A549 (cell line): ENCODE measurements around the gene TSKU. TPM values are rescaled to one million over a fixed set of nuclear protein-coding genes. Genes with fewer than 3 reads are reported as not detected.

ENCODE experiments used
- ATAC-seq, 2 experiments: fragments of 200-7000 bp in 1 of 2; fragments of >200 bp in 1 of 2; cut with Nextera tagmentation in 1 of 2; cut with Tn5 transposase in 1 of 2; 3 replicates each; pipeline versions ENCODE4 v1.8.0 to v1.9.1; 2018 to 2020; ENCODE audit warnings: mild to moderate bottlenecking in 1 of 2, moderate library complexity in 1 of 2
- CTCF ChIA-PET: fragments of 300-600 bp; sonication (Branson Sonifier 250); formaldehyde crosslinking; extraction: SDS; loops from one replicate; lab custom pipeline; 2021; ENCODE audit warnings: antibody characterized with exemption, inconsistent platforms; lab: Yijun Ruan, JAX
- POLR2A ChIA-PET: fragments of 350-600 bp; formaldehyde crosslinking; extraction: SDS; loops from one replicate; lab custom pipeline; 2021; ENCODE audit warnings: antibody characterized with exemption, inconsistent platforms; lab: Yijun Ruan, JAX
- DNase-seq, 2 experiments: peaks; one replicate each; pipeline versions ENCODE4 v3.0.0 to v3.0.0-alpha.2; 2011 to 2016; ENCODE audit warnings: low read depth in 1 of 2, low spot score in 1 of 2
- FAIRE-seq: peaks from 2 replicates; lab custom pipeline; 2011; peaks lifted over from hg19 to GRCh38; lab: Jason Lieb, UNC
- H3K27ac ChIP-seq, 2 experiments: fragments of >200 bp; sonication (Bioruptor Twin); formaldehyde crosslinking; 3 replicates each; pipeline ENCODE4 v1.5.1; 2016 to 2017
- H3K4me1 ChIP-seq: fragments of >200 bp; sonication (Bioruptor Twin); formaldehyde crosslinking; 3 replicates; pipeline ENCODE4 v1.6.1; 2016
- H3K4me2 ChIP-seq: fragments of >200 bp; sonication (Bioruptor Twin); formaldehyde crosslinking; 3 replicates; pipeline ENCODE4 v1.6.1; 2016
- H3K4me3 ChIP-seq: fragments of >200 bp; sonication (Bioruptor Twin); formaldehyde crosslinking; 3 replicates; pipeline ENCODE4 v1.5.1; 2016
- H3K9me3 ChIP-seq: fragments of >200 bp; sonication (Bioruptor Twin); formaldehyde crosslinking; 3 replicates; pipeline ENCODE4 v1.6.1; 2016
- BHLHE40 ChIP-seq: IDR thresholded peaks from 2 replicates; pipeline ENCODE4 v1.6.1; 2012; ENCODE audit warnings: low read depth, low read length, inconsistent platforms
- CEBPB ChIP-seq, 2 experiments: fragments of >200 bp in 1 of 2; sonication (Bioruptor Twin) in 1 of 2; formaldehyde crosslinking in 1 of 2; IDR thresholded peaks; 2 replicates each; pipeline ENCODE4 v1.6.1; 2012 to 2016
- CHD2 ChIP-seq: fragments of 150-350 bp; IDR thresholded peaks from 2 replicates; pipeline ENCODE4 v1.6.1; 2014; ENCODE audit warnings: low read length; ENCODE audit not compliant: partially characterized antibody
- CHD4 ChIP-seq: fragments of 200-600 bp; sonication (generic); IDR thresholded peaks from 2 replicates; pipeline ENCODE4 v1.6.1; 2016; ENCODE audit warnings: antibody characterized with exemption, mild to moderate bottlenecking, borderline replicate concordance
- EHMT2 ChIP-seq: fragments of 200-600 bp; sonication (generic); IDR thresholded peaks from 2 replicates; pipeline ENCODE4 v1.6.1; 2016; ENCODE audit warnings: antibody characterized with exemption, low read depth, mild to moderate bottlenecking, moderate library complexity
- ELK1 ChIP-seq: fragments of 150-350 bp; IDR thresholded peaks from 2 replicates; pipeline ENCODE4 v1.6.1; 2014; ENCODE audit warnings: low read depth, mild to moderate bottlenecking, low read length
- EP300 ChIP-seq, 2 experiments: fragments of >200 bp; sonication (Bioruptor Twin); formaldehyde crosslinking; IDR thresholded peaks; 2 replicates in 1 of 2; 3 replicates in 1 of 2; pipeline ENCODE4 v1.6.1; 2016 to 2017
- ESRRA ChIP-seq: fragments of 150-350 bp; IDR thresholded peaks from 2 replicates; pipeline ENCODE4 v1.6.1; 2014; ENCODE audit warnings: mild to moderate bottlenecking, low read length, borderline replicate concordance
- FOSB ChIP-seq: fragments of 250-450 bp; sonication (Bioruptor Pico); IDR thresholded peaks from 2 replicates; pipeline ENCODE4 v1.5.0; 2020; ENCODE audit warnings: mild to moderate bottlenecking, moderate library complexity
- FOSL2 ChIP-seq, 2 experiments: fragments of 450-650 bp in 1 of 2; fragments of >200 bp in 1 of 2; sonication (Bioruptor Twin) in 1 of 2; formaldehyde crosslinking; IDR thresholded peaks; 2 replicates each; pipeline versions ENCODE4 v1.5.0 to v1.6.1; 2016 to 2020; ENCODE audit warnings: mild to moderate bottlenecking in 1 of 2, moderate library complexity in 1 of 2
- HEYL ChIP-seq: fragments of 250-450 bp; sonication (Bioruptor Pico); IDR thresholded peaks from 2 replicates; pipeline ENCODE4 v1.8.0; 2021; ENCODE audit warnings: mild to moderate bottlenecking, moderate library complexity
- HOXA7 ChIP-seq: fragments of 250-450 bp; sonication (Bioruptor Pico); IDR thresholded peaks from 2 replicates; pipeline ENCODE4 v1.5.0; 2020; ENCODE audit warnings: mild to moderate bottlenecking, moderate library complexity
- HOXB13 ChIP-seq: fragments of 250-450 bp; sonication (Bioruptor Pico); IDR thresholded peaks from 2 replicates; pipeline ENCODE4 v1.5.0; 2020; ENCODE audit warnings: low read depth, mild to moderate bottlenecking, moderate library complexity
- KDM5A ChIP-seq: fragments of 200-600 bp; sonication (generic); IDR thresholded peaks from 2 replicates; pipeline ENCODE4 v1.6.1; 2016; ENCODE audit warnings: antibody characterized with exemption, mild to moderate bottlenecking
- MAFK ChIP-seq: fragments of 450-650 bp; IDR thresholded peaks from 2 replicates; pipeline ENCODE4 v1.6.1; 2014; ENCODE audit not compliant: partially characterized antibody
- MAX ChIP-seq: IDR thresholded peaks from 2 replicates; pipeline ENCODE4 v1.6.1; 2012
- MAZ ChIP-seq: fragments of 150-350 bp; IDR thresholded peaks from 2 replicates; pipeline ENCODE4 v1.6.1; 2014; ENCODE audit warnings: antibody characterized with exemption, low read depth, low read length, borderline replicate concordance
- MYC ChIP-seq: IDR thresholded peaks from 2 replicates; pipeline ENCODE4 v1.6.1; 2012; ENCODE audit warnings: mild to moderate bottlenecking, inconsistent platforms, low read length, improper control_type of control experiment, borderline replicate concordance
- NPAS2 ChIP-seq: fragments of 250-450 bp; sonication (Bioruptor Pico); IDR thresholded peaks from 2 replicates; pipeline ENCODE4 v1.8.0; 2022; ENCODE audit warnings: mild to moderate bottlenecking, moderate library complexity, borderline replicate concordance
- NR3C1 ChIP-seq: fragments of >200 bp; sonication (Bioruptor Twin); formaldehyde crosslinking; IDR thresholded peaks from 3 replicates; pipeline ENCODE4 v1.6.1; 2017
- POLR2AphosphoS2 ChIP-seq: conservative IDR thresholded peaks from 2 replicates; pipeline ENCODE4 v1.6.1; 2012; ENCODE audit warnings: low read length, improper control_type of control experiment, inconsistent platforms
- RCOR1 ChIP-seq: fragments of 150-350 bp; IDR thresholded peaks from 2 replicates; pipeline ENCODE4 v1.6.1; 2014; ENCODE audit warnings: antibody characterized with exemption, low read length, low read depth
- RNF2 ChIP-seq: fragments of 200-600 bp; sonication (generic); IDR thresholded peaks from 2 replicates; pipeline ENCODE4 v1.6.1; 2016; ENCODE audit warnings: low read depth, mild to moderate bottlenecking, antibody characterized with exemption, moderate library complexity, borderline replicate concordance
- TFCP2L1 ChIP-seq: fragments of 250-450 bp; sonication (Bioruptor Pico); IDR thresholded peaks from 2 replicates; pipeline ENCODE4 v1.5.0; 2021; ENCODE audit warnings: mild to moderate bottlenecking
- TP53 ChIP-seq: fragments of 250-450 bp; sonication (Bioruptor Pico); IDR thresholded peaks from 2 replicates; pipeline ENCODE4 v1.5.0; 2021; ENCODE audit warnings: mild to moderate bottlenecking, moderate library complexity
- USF2 ChIP-seq: fragments of 450-650 bp; IDR thresholded peaks from 2 replicates; pipeline ENCODE4 v1.6.1; 2014; ENCODE audit warnings: antibody characterized with exemption
- ZC3H11A ChIP-seq: fragments of 450-650 bp; IDR thresholded peaks from 2 replicates; pipeline ENCODE4 v1.6.1; 2014; ENCODE audit warnings: antibody characterized with exemption, mild to moderate bottlenecking
- ZFP36 ChIP-seq: fragments of 450-650 bp; IDR thresholded peaks from 2 replicates; pipeline ENCODE4 v1.6.1; 2014; ENCODE audit warnings: borderline replicate concordance; ENCODE audit not compliant: partially characterized antibody
- ZSCAN20 ChIP-seq: fragments of 250-450 bp; sonication (Bioruptor Pico); IDR thresholded peaks from 2 replicates; pipeline ENCODE4 v1.8.0; 2022; ENCODE audit warnings: mild to moderate bottlenecking, moderate library complexity
- WGBS: methylation state at CpG from one replicate; pipeline ENCODE4 v1.1.6; 2017; ENCODE audit errors: missing lambda C conversion rate; 5-methylcytosine and 5-hydroxymethylcytosine counted together
- polyA plus RNA-seq, 4 experiments: library from polyadenylated mRNA; depleted of rRNA in 3 of 4; stranded (reverse); fragments of >200 nt; fragmentation: RNase III in 1 of 4; extraction: RNeasy Plus Mini Kit Qiagen cat#74134 plus additional on column Dnase treatment in 1 of 4; gene quantifications; 2 replicates in 3 of 4; 3 replicates in 1 of 4; pipeline ENCODE4 v1.2.3, GENCODE V29; 2011 to 2017
- TF ChIP-seq, protein P1 (sequence below): IDR thresholded peaks from 2 replicates; pipeline ENCODE4 v1.6.1; 2012; ENCODE audit warnings: low read depth, borderline replicate concordance
- TF ChIP-seq, protein P2 (sequence below): fragments of 200-600 bp; sonication (generic); IDR thresholded peaks from 2 replicates; pipeline ENCODE4 v1.6.1; 2016; ENCODE audit warnings: antibody characterized with exemption, mild to moderate bottlenecking, moderate library complexity
- TF ChIP-seq, protein P3 (sequence below): fragments of >200 bp; sonication (Bioruptor Twin); formaldehyde crosslinking; IDR thresholded peaks from 2 replicates; pipeline ENCODE4 v1.6.1; 2016
- TF ChIP-seq, protein P4 (sequence below): fragments of 250-450 bp; sonication (Bioruptor Pico); IDR thresholded peaks from 2 replicates; pipeline ENCODE4 v1.5.0; 2020; ENCODE audit warnings: low read depth, mild to moderate bottlenecking, moderate library complexity

TSKU gene
- polyA plus RNA-seq, 2 of the 4 experiments (the other 2 are of a cell fraction) = 164 to 171 TPM

GRCh38 chr11:76800466-76801200 lies 17.5 kb downstream of the TSKU start:
- ChIA-PET POLR2A (interaction anchor here (0.9 to 2.0 kb wide), 6 partner anchors 12 to 118 kb away, joined by 3 to 12 read pairs (median 4); partner anchors contain the start of gene TSKU), CTCF (interaction anchor here (1.0 to 9.2 kb wide), 15 partner anchors 9 to 291 kb away, joined by 3 to 207 read pairs (median 15); no protein-coding TSS in a partner anchor)
- H3K4me1 ChIP-seq = peaks cover 100% of the 10 kb centered on the region
- no peaks in the 10 kb centered on the region for H3K9me3 ChIP-seq
- WGBS = 75% methylated on average over 9 of the region's 9 CpGs
- peak overlapping the region; percentile 92 for H3K4me2 ChIP-seq
- H3K4me3 ChIP-seq = no peak overlapping the region
- DNase-seq (no peak), FAIRE-seq (no peak), ATAC-seq (no peak)
- peak overlapping the region; percentile 85 to 98 for H3K27ac ChIP-seq
- TF ChIP-seq MAZ (no peak), ESRRA (0 out of 2 replicates have a peak, but pooled peaks have one; percentile 15), BHLHE40 (no peak), RNF2 (no peak), FOSB (CRISPR knock-in tag) (no peak), HEYL (CRISPR knock-in tag) (no peak), CHD2 (no peak), POLR2AphosphoS2 (no peak; the same call in 1 of the 2 replicates), MYC (no peak), MAX (no peak), TFCP2L1 (0 out of 2 replicates have a peak, but pooled peaks have one; percentile 4), TP53 (CRISPR knock-in tag) (no peak), NPAS2 (CRISPR knock-in tag) (no peak), RCOR1 (no peak), ZSCAN20 (CRISPR knock-in tag) (no peak), FOSL2 (IDR thresholded peaks at IDR 0.05) (no peak), FOSL2 (CRISPR knock-in tag; IDR thresholded peaks at IDR 0.05) (no peak), HOXB13 (CRISPR knock-in tag) (no peak), KDM5A (no peak), ZFP36 (no peak), ZC3H11A (no peak), NR3C1 (no peak), USF2 (no peak), EHMT2 (no peak), EP300 (IDR thresholded peaks at IDR 0.05) (no peak), ELK1 (no peak), HOXA7 (CRISPR knock-in tag) (no peak; the same call in 1 of the 2 replicates), MAFK (no peak), CEBPB (IDR thresholded peaks at IDR 0.05) (no peak), CHD4 (no peak)
- TF ChIP-seq, protein P1, sequence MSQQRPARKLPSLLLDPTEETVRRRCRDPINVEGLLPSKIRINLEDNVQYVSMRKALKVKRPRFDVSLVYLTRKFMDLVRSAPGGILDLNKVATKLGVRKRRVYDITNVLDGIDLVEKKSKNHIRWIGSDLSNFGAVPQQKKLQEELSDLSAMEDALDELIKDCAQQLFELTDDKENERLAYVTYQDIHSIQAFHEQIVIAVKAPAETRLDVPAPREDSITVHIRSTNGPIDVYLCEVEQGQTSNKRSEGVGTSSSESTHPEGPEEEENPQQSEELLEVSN = no peak
- TF ChIP-seq, protein P2, sequence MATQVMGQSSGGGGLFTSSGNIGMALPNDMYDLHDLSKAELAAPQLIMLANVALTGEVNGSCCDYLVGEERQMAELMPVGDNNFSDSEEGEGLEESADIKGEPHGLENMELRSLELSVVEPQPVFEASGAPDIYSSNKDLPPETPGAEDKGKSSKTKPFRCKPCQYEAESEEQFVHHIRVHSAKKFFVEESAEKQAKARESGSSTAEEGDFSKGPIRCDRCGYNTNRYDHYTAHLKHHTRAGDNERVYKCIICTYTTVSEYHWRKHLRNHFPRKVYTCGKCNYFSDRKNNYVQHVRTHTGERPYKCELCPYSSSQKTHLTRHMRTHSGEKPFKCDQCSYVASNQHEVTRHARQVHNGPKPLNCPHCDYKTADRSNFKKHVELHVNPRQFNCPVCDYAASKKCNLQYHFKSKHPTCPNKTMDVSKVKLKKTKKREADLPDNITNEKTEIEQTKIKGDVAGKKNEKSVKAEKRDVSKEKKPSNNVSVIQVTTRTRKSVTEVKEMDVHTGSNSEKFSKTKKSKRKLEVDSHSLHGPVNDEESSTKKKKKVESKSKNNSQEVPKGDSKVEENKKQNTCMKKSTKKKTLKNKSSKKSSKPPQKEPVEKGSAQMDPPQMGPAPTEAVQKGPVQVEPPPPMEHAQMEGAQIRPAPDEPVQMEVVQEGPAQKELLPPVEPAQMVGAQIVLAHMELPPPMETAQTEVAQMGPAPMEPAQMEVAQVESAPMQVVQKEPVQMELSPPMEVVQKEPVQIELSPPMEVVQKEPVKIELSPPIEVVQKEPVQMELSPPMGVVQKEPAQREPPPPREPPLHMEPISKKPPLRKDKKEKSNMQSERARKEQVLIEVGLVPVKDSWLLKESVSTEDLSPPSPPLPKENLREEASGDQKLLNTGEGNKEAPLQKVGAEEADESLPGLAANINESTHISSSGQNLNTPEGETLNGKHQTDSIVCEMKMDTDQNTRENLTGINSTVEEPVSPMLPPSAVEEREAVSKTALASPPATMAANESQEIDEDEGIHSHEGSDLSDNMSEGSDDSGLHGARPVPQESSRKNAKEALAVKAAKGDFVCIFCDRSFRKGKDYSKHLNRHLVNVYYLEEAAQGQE = no peak
- TF ChIP-seq, protein P3, sequence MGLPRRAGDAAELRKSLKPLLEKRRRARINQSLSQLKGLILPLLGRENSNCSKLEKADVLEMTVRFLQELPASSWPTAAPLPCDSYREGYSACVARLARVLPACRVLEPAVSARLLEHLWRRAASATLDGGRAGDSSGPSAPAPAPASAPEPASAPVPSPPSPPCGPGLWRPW = no peak
- TF ChIP-seq, protein P4, sequence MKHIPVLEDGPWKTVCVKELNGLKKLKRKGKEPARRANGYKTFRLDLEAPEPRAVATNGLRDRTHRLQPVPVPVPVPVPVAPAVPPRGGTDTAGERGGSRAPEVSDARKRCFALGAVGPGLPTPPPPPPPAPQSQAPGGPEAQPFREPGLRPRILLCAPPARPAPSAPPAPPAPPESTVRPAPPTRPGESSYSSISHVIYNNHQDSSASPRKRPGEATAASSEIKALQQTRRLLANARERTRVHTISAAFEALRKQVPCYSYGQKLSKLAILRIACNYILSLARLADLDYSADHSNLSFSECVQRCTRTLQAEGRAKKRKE = no peak
